ENCODE measurements around the gene TGM3. TPM values are rescaled to one million over a fixed set of nuclear protein-coding genes. Genes with fewer than 3 reads are reported as not detected.

The TGM3 gene
- total and polyA plus RNA-seq, 2 experiments from 2014 or later, result 0.08 TPM; not detected in 1

DNA sequence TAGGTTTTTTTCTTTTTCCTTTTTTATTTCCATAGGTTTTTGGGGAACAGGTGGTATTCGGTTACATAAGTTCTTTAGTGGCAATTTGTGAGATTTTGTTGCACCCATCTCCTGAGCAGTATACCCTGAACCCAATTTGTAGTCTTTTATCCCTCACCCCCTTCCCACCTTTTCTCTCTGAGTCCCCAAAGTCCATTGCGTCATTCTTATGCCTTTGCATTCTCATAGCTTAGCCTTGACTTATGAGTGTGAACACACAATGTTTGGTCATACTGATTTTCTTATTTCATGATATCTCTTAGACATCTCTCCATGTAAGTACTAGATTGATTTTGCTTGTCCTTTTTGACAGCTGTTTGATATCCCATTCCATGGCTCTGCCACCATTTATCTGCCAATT lies 27.2 kb downstream of the TGM3 start:
- ATAC-seq (no peak), DNase-seq (ENCODE audit: low spot score) (no peak)
- peaks cover 5% of the 10 kb centered on the region for H3K27me3 Mint-ChIP-seq (ENCODE audit: insufficient read depth, low read depth, poor library complexity)
- H3K27me3 ChIP-seq (ENCODE audit: insufficient read depth), result no peaks in the 10 kb centered on the region
- H4K20me1 ChIP-seq (replicated peaks; ENCODE audit: insufficient read depth), result no peaks in the 10 kb centered on the region
- H3K36me3 ChIP-seq (ENCODE audit: insufficient read depth), result no peaks in the 10 kb centered on the region
- no peak overlapping the region for H3K4me3 Mint-ChIP-seq
- no peak overlapping the region for H3K27ac ChIP-seq (ENCODE audit: low read depth)
- H3K4me3 ChIP-seq, result no peak overlapping the region
- H3K27ac Mint-ChIP-seq, result no peak overlapping the region
- H3F3A ChIP-seq (replicated peaks; ENCODE audit: low read depth), result no peaks in the 10 kb centered on the region
- no peaks in the 10 kb centered on the region; the same call in 2 of the 3 replicates for H3K9me3 Mint-ChIP-seq
- H3K36me3 Mint-ChIP-seq (ENCODE audit: low read depth), result no peaks in the 10 kb centered on the region
- no peak overlapping the region for H2AFZ ChIP-seq
- H3K4me1 Mint-ChIP-seq, result no peaks in the 10 kb centered on the region
- no peaks in the 10 kb centered on the region for H3K79me2 ChIP-seq (replicated peaks; ENCODE audit: insufficient read depth)
- no peaks in the 10 kb centered on the region for H3K9me2 ChIP-seq (ENCODE audit: insufficient read depth)
- H3K4me1 ChIP-seq (ENCODE audit: insufficient read depth), result no peaks in the 10 kb centered on the region
- TF ChIP-seq, protein P1, sequence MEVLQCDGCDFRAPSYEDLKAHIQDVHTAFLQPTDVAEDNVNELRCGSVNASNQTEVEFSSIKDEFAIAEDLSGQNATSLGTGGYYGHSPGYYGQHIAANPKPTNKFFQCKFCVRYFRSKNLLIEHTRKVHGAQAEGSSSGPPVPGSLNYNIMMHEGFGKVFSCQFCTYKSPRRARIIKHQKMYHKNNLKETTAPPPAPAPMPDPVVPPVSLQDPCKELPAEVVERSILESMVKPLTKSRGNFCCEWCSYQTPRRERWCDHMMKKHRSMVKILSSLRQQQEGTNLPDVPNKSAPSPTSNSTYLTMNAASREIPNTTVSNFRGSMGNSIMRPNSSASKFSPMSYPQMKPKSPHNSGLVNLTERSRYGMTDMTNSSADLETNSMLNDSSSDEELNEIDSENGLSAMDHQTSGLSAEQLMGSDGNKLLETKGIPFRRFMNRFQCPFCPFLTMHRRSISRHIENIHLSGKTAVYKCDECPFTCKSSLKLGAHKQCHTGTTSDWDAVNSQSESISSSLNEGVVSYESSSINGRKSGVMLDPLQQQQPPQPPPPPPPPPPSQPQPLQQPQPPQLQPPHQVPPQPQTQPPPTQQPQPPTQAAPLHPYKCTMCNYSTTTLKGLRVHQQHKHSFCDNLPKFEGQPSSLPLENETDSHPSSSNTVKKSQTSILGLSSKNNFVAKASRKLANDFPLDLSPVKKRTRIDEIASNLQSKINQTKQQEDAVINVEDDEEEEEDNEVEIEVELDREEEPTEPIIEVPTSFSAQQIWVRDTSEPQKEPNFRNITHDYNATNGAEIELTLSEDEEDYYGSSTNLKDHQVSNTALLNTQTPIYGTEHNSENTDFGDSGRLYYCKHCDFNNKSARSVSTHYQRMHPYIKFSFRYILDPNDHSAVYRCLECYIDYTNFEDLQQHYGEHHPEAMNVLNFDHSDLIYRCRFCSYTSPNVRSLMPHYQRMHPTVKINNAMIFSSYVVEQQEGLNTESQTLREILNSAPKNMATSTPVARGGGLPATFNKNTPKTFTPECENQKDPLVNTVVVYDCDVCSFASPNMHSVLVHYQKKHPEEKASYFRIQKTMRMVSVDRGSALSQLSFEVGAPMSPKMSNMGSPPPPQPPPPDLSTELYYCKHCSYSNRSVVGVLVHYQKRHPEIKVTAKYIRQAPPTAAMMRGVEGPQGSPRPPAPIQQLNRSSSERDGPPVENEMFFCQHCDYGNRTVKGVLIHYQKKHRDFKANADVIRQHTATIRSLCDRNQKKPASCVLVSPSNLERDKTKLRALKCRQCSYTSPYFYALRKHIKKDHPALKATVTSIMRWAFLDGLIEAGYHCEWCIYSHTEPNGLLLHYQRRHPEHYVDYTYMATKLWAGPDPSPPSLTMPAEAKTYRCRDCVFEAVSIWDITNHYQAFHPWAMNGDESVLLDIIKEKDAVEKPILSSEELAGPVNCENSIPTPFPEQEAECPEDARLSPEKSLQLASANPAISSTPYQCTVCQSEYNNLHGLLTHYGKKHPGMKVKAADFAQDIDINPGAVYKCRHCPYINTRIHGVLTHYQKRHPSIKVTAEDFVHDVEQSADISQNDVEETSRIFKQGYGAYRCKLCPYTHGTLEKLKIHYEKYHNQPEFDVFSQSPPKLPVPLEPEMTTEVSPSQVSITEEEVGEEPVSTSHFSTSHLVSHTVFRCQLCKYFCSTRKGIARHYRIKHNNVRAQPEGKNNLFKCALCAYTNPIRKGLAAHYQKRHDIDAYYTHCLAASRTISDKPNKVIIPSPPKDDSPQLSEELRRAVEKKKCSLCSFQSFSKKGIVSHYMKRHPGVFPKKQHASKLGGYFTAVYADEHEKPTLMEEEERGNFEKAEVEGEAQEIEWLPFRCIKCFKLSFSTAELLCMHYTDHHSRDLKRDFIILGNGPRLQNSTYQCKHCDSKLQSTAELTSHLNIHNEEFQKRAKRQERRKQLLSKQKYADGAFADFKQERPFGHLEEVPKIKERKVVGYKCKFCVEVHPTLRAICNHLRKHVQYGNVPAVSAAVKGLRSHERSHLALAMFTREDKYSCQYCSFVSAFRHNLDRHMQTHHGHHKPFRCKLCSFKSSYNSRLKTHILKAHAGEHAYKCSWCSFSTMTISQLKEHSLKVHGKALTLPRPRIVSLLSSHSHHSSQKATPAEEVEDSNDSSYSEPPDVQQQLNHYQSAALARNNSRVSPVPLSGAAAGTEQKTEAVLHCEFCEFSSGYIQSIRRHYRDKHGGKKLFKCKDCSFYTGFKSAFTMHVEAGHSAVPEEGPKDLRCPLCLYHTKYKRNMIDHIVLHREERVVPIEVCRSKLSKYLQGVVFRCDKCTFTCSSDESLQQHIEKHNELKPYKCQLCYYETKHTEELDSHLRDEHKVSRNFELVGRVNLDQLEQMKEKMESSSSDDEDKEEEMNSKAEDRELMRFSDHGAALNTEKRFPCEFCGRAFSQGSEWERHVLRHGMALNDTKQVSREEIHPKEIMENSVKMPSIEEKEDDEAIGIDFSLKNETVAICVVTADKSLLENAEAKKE (CRISPR knock-in tag; IDR thresholded peaks at IDR 0.05), result no peak
- TF ChIP-seq, protein P2, sequence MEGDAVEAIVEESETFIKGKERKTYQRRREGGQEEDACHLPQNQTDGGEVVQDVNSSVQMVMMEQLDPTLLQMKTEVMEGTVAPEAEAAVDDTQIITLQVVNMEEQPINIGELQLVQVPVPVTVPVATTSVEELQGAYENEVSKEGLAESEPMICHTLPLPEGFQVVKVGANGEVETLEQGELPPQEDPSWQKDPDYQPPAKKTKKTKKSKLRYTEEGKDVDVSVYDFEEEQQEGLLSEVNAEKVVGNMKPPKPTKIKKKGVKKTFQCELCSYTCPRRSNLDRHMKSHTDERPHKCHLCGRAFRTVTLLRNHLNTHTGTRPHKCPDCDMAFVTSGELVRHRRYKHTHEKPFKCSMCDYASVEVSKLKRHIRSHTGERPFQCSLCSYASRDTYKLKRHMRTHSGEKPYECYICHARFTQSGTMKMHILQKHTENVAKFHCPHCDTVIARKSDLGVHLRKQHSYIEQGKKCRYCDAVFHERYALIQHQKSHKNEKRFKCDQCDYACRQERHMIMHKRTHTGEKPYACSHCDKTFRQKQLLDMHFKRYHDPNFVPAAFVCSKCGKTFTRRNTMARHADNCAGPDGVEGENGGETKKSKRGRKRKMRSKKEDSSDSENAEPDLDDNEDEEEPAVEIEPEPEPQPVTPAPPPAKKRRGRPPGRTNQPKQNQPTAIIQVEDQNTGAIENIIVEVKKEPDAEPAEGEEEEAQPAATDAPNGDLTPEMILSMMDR (conservative IDR thresholded peaks at IDR 0.05; ENCODE audit: low read depth in 2 of 2), result no peak
- TF ChIP-seq NANOG (IDR thresholded peaks at IDR 0.05; ENCODE audit: borderline replicate concordance), result no peak
- TF ChIP-seq, protein P3, sequence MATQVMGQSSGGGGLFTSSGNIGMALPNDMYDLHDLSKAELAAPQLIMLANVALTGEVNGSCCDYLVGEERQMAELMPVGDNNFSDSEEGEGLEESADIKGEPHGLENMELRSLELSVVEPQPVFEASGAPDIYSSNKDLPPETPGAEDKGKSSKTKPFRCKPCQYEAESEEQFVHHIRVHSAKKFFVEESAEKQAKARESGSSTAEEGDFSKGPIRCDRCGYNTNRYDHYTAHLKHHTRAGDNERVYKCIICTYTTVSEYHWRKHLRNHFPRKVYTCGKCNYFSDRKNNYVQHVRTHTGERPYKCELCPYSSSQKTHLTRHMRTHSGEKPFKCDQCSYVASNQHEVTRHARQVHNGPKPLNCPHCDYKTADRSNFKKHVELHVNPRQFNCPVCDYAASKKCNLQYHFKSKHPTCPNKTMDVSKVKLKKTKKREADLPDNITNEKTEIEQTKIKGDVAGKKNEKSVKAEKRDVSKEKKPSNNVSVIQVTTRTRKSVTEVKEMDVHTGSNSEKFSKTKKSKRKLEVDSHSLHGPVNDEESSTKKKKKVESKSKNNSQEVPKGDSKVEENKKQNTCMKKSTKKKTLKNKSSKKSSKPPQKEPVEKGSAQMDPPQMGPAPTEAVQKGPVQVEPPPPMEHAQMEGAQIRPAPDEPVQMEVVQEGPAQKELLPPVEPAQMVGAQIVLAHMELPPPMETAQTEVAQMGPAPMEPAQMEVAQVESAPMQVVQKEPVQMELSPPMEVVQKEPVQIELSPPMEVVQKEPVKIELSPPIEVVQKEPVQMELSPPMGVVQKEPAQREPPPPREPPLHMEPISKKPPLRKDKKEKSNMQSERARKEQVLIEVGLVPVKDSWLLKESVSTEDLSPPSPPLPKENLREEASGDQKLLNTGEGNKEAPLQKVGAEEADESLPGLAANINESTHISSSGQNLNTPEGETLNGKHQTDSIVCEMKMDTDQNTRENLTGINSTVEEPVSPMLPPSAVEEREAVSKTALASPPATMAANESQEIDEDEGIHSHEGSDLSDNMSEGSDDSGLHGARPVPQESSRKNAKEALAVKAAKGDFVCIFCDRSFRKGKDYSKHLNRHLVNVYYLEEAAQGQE (IDR thresholded peaks at IDR 0.05; ENCODE audit: unreplicated experiment), result no peak
- no peak for TF ChIP-seq JUNB (IDR thresholded peaks at IDR 0.05; ENCODE audit: unreplicated experiment)
- TF ChIP-seq EZH2phosphoT487 (IDR thresholded peaks at IDR 0.05; ENCODE audit: unreplicated experiment), result no peak
- no peak for TF ChIP-seq ZNF114 (CRISPR knock-in tag; IDR thresholded peaks at IDR 0.05)
- no peak for TF ChIP-seq CREB1 (CRISPR knock-in tag; IDR thresholded peaks at IDR 0.05; ENCODE audit: low read depth)
- TF ChIP-seq, protein P4, sequence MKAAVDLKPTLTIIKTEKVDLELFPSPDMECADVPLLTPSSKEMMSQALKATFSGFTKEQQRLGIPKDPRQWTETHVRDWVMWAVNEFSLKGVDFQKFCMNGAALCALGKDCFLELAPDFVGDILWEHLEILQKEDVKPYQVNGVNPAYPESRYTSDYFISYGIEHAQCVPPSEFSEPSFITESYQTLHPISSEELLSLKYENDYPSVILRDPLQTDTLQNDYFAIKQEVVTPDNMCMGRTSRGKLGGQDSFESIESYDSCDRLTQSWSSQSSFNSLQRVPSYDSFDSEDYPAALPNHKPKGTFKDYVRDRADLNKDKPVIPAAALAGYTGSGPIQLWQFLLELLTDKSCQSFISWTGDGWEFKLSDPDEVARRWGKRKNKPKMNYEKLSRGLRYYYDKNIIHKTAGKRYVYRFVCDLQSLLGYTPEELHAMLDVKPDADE (IDR thresholded peaks at IDR 0.05), result no peak
- TF ChIP-seq ZNF331 (CRISPR knock-in tag; IDR thresholded peaks at IDR 0.05; ENCODE audit: low read depth), result no peak
- TF ChIP-seq POLR2AphosphoS5 (IDR thresholded peaks at IDR 0.05; ENCODE audit: low read depth), result no peak
- no peak for TF ChIP-seq EZH2 (IDR thresholded peaks at IDR 0.05; ENCODE audit: low read depth, unreplicated experiment)
- TF ChIP-seq STAT1 (IDR thresholded peaks at IDR 0.05; ENCODE audit: unreplicated experiment), result no peak
- no peak overlapping the region for H3K4me2 ChIP-seq
